Measurements from ENCODE around the gene FAM76B. TPM values are rescaled to one million over a fixed set of nuclear protein-coding genes. Genes with fewer than 3 reads are reported as not detected.

The FAM76B gene
- total RNA-seq, 1 experiment from 2014 or later = 23.8 TPM

DNA sequence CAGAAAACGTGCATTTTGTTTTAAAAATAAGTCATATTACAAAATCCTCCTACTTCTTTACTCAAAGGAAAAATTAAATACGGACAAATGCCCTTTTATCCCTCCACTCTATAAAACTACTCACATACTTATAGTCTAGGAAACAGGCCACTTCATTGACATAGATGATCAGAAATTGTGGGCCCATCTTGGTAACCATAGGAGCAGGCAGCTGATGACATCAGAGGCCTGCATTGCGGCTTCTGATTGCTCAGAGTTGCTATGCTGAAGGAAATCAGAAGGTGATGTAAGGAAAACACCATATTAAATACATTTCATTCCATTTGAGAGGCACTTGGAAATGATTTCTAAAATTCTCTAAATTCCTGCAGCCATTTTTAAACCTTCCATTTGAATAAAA lies 27.0 kb downstream of the FAM76B start:
- Histone ChIP-seq H3K4me2 (no peak overlapping the region), H3K36me3 (ENCODE audit: low read depth) (no peaks in the 10 kb centered on the region), H2AFZ (no peak overlapping the region), H3K79me2 (ENCODE audit: low read depth) (no peaks in the 10 kb centered on the region), H3K27ac (no peak overlapping the region), H4K20me1 (ENCODE audit: insufficient read depth) (no peaks in the 10 kb centered on the region), H3K4me3 (no peak overlapping the region), H3K9me2 (ENCODE audit: insufficient read depth) (no peaks in the 10 kb centered on the region), H3K27me3 (ENCODE audit: insufficient read depth, low read depth) (no peaks in the 10 kb centered on the region), H3F3A (ENCODE audit: insufficient read depth, low read depth) (0 out of 2 replicates have a peak, but pooled peaks cover 2% of the 10 kb centered on the region), H3K4me1 (replicated peaks; ENCODE audit: insufficient read depth) (peaks cover 3% of the 10 kb centered on the region; the same call in 1 of the 2 replicates), H3K9me3 (ENCODE audit: insufficient read depth, low read depth) (no peaks in the 10 kb centered on the region)
- ChIA-PET POLR2A (ENCODE audit: unreplicated experiment) (no interaction called here), CTCF (no interaction called here)
- intact Hi-C loops (cut with micrococcal nuclease; ENCODE audit: unreplicated experiment) = loop anchor here (5.0 kb wide), 1 partner anchor 695 kb away; the partner anchor contains the start of gene SRSF8
- TF ChIP-seq EZH2 (IDR thresholded peaks at IDR 0.05; ENCODE audit: low read depth) = no peak
- TF ChIP-seq, protein P1, sequence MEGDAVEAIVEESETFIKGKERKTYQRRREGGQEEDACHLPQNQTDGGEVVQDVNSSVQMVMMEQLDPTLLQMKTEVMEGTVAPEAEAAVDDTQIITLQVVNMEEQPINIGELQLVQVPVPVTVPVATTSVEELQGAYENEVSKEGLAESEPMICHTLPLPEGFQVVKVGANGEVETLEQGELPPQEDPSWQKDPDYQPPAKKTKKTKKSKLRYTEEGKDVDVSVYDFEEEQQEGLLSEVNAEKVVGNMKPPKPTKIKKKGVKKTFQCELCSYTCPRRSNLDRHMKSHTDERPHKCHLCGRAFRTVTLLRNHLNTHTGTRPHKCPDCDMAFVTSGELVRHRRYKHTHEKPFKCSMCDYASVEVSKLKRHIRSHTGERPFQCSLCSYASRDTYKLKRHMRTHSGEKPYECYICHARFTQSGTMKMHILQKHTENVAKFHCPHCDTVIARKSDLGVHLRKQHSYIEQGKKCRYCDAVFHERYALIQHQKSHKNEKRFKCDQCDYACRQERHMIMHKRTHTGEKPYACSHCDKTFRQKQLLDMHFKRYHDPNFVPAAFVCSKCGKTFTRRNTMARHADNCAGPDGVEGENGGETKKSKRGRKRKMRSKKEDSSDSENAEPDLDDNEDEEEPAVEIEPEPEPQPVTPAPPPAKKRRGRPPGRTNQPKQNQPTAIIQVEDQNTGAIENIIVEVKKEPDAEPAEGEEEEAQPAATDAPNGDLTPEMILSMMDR (conservative IDR thresholded peaks at IDR 0.05) = no peak
- DNase-seq = no peak
- BruUV-seq (replicated peaks) = no TSS peak

DNA sequence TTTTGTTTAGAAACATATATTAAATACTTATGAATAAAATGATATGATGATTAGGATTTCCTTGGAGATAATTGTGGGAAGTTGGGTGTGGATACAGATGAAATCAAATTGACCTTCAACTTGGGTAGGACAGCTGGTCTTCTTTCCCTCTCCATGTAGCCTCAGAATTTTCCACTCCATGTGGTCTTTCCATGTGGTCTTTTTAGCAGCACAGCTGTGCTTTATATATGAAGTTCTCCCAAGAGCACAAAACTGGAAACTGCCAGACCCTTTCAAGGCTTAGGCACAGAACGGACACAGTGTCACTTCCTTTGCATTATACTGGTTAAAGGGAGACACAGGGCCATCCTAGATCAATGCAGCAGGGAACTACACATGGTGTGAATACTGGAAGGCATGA lies 28.6 kb downstream of the FAM76B start:
- intact Hi-C loops (cut with micrococcal nuclease; ENCODE audit: unreplicated experiment) = loop anchor here (5.0 kb wide), 1 partner anchor 694 kb away; the partner anchor contains the start of gene SRSF8
- Histone ChIP-seq H3K36me3 (ENCODE audit: low read depth) (no peaks in the 10 kb centered on the region), H3F3A (ENCODE audit: insufficient read depth, low read depth) (no peaks in the 10 kb centered on the region), H3K27me3 (ENCODE audit: insufficient read depth, low read depth) (peaks cover 2% of the 10 kb centered on the region; the same call in 1 of the 2 replicates), H3K9me3 (ENCODE audit: insufficient read depth, low read depth) (no peaks in the 10 kb centered on the region), H3K4me3 (no peak overlapping the region), H4K20me1 (ENCODE audit: insufficient read depth) (no peaks in the 10 kb centered on the region), H3K4me2 (no peak overlapping the region), H2AFZ (no peak overlapping the region), H3K79me2 (ENCODE audit: low read depth) (no peaks in the 10 kb centered on the region), H3K9me2 (ENCODE audit: insufficient read depth) (no peaks in the 10 kb centered on the region), H3K4me1 (replicated peaks; ENCODE audit: insufficient read depth) (no peaks in the 10 kb centered on the region), H3K27ac (no peak overlapping the region)
- CTCF ChIA-PET = no interaction called here
- POLR2A ChIA-PET (ENCODE audit: unreplicated experiment) = interaction anchor here (0.7 kb wide), 1 partner anchor 1149 kb away, joined by 9 read pairs; no protein-coding TSS in a partner anchor
- TF ChIP-seq EZH2 (IDR thresholded peaks at IDR 0.05; ENCODE audit: low read depth) = no peak
- TF ChIP-seq, protein P1 (conservative IDR thresholded peaks at IDR 0.05) = no peak
- BruUV-seq (replicated peaks) = no TSS peak
- no peak for DNase-seq

DNA sequence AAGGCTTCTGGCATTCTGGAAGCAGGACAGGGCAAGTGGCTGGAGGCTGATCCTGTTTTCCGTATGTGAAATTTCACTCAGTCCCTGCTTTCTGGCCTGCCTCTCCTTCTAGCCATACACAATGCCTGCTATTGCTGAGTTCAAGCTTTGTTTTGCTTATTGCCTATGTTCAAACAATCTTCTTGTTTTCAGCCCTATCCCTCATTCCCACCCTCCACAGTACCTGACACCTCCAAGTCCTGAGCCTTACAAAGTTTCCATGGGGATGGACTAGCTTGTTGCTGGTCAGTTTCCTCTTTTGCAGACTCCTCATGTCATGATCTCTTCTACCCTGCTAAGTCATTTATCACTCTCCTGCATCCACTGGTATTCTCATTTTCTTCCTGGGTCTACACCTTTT lies 38.1 kb downstream of the FAM76B start:
- Histone ChIP-seq H3K9me2 (ENCODE audit: insufficient read depth) (no peaks in the 10 kb centered on the region), H3F3A (ENCODE audit: insufficient read depth, low read depth) (no peaks in the 10 kb centered on the region), H4K20me1 (ENCODE audit: insufficient read depth) (no peaks in the 10 kb centered on the region), H3K4me3 (no peak overlapping the region), H3K27ac (no peak overlapping the region), H3K4me2 (no peak overlapping the region), H3K79me2 (ENCODE audit: low read depth) (no peaks in the 10 kb centered on the region), H2AFZ (no peak overlapping the region), H3K4me1 (replicated peaks; ENCODE audit: insufficient read depth) (no peaks in the 10 kb centered on the region), H3K27me3 (ENCODE audit: insufficient read depth, low read depth) (peaks cover 9% of the 10 kb centered on the region; the same call in 1 of the 2 replicates), H3K36me3 (ENCODE audit: low read depth) (no peaks in the 10 kb centered on the region), H3K9me3 (ENCODE audit: insufficient read depth, low read depth) (no peaks in the 10 kb centered on the region)
- DNase-seq = no peak
- ChIA-PET CTCF (no interaction called here), POLR2A (ENCODE audit: unreplicated experiment) (no interaction called here)
- BruUV-seq (replicated peaks) = no TSS peak
- TF ChIP-seq, protein P1 (conservative IDR thresholded peaks at IDR 0.05) = no peak
- TF ChIP-seq EZH2 (IDR thresholded peaks at IDR 0.05; ENCODE audit: low read depth) = no peak
- intact Hi-C loops (cut with micrococcal nuclease; ENCODE audit: unreplicated experiment) = no loop called here

Data from PC-9 (cell line).